ENCODE results near the gene LZTR1. TPM values are rescaled to one million over a fixed set of nuclear protein-coding genes. Genes with fewer than 3 reads are reported as not detected.

The LZTR1 gene
- polyA plus RNA-seq, 1 of the 3 experiments (the other 2 are of a cell fraction), result 37.7 TPM

DNA sequence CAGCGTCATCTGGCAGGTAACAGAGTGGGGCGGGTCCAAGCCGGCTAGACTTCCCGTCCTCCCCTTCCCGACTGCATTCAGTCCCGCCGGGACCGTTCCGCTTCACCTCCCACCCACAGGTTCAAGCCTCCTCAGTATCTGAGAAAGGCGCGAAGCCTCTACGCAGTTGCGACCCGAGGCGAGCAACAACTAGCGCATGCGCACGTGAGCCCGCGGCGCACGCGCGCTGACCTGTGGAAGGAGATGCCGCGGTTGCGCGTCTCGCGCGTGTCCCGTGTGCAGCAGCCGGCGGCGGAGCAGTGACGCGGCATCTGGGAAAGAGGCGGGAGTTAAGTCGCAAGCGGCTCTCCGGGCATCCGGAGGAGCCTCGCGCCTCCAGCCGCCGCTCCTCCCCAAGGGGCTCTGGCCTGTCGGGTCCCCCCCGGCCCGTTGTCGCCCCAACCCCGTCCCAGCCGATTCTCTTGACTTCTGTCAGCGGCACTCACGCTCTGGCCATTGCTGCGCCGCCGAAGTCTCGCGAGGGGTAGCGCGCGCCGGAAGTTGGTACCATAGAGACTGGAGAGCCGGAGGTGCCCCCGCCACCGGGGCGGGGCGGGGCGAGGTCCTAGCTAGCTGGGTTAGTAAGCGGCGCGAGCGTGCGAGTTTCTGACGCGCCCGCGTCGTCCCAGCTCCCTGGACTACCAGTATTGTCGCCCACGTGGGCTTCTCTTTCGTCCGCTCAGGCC, 19.7 kb downstream of the LZTR1 start, which contains the start of gene THAP7:
Gene THAP7, minus strand, starts transcription at position 518 of the 725 bp plus-strand sequence. Its CDS starts 207 bp downstream, at position 311.
- peaks cover 37% of the 10 kb centered on the region for H3K79me2 ChIP-seq (ENCODE audit: insufficient read depth)
- no peaks in the 10 kb centered on the region for H3K27me3 ChIP-seq (ENCODE audit: insufficient read depth)
- POLR2A ChIA-PET, result interaction anchor here (0.6 to 3.3 kb wide), 9 partner anchors 11 to 116 kb away, joined by 3 to 34 read pairs (median 5); partner anchors contain the start of genes CRKL, LRRC74B, LZTR1 and P2RX6
- peak within 1 kb of the TSS; percentile 82 to 96 for H3K4me3 ChIP-seq (ENCODE audit: low read depth in 2 of 2, low read length in 1 of 2)
- peak within 1 kb of the TSS; percentile 96 to 97 for H3K27ac ChIP-seq (ENCODE audit: low read depth in 2 of 2, low read length in 1 of 2)
- peaks cover 7 to 26% of the 10 kb centered on the region in 2 experiments for H3K36me3 ChIP-seq (replicated peaks in 1 of 2; ENCODE audit: control insufficient read depth in 1 of 2, insufficient read depth in 2 of 2, low read length in 1 of 2)
- no peaks in the 10 kb centered on the region for H3K9me3 ChIP-seq
- peak within 1 kb of the TSS; percentile 98 for H3K9ac ChIP-seq
- H4K20me1 ChIP-seq (ENCODE audit: insufficient read depth), result 0 out of 2 replicates have a peak, but pooled peaks cover 5% of the 10 kb centered on the region
- peak within 1 kb of the TSS; percentile 95 for H3K4me2 ChIP-seq
- peak within 1 kb of the TSS; percentile 60 for H2AFZ ChIP-seq (ENCODE audit: low read depth)
- 3% methylated on average over 25 of the region's 83 CpGs for WGBS (ENCODE audit: low lambda C conversion rate)
- peaks cover 12 to 37% of the 10 kb centered on the region in 2 experiments; a peak in 3 of 4 replicates for H3K4me1 ChIP-seq (ENCODE audit: control insufficient read depth in 1 of 2, insufficient read depth in 2 of 2, low read depth in 1 of 2, low read length in 1 of 2)
- peaks cover 16% of the 10 kb centered on the region for H3F3A ChIP-seq (replicated peaks; ENCODE audit: insufficient read depth)
- H3K9me2 ChIP-seq, result no peaks in the 10 kb centered on the region
- CTCF ChIA-PET, result interaction anchor here (1.2 to 2.6 kb wide), 6 partner anchors 11 to 117 kb away, joined by 3 to 13 read pairs (median 9); partner anchors contain the start of gene LRRC74B
- DNase-seq, result peak; percentile 96
- TF ChIP-seq RXRA (IDR thresholded peaks at IDR 0.05; ENCODE audit: borderline replicate concordance, low read depth), result no peak
- TF ChIP-seq, protein P1, sequence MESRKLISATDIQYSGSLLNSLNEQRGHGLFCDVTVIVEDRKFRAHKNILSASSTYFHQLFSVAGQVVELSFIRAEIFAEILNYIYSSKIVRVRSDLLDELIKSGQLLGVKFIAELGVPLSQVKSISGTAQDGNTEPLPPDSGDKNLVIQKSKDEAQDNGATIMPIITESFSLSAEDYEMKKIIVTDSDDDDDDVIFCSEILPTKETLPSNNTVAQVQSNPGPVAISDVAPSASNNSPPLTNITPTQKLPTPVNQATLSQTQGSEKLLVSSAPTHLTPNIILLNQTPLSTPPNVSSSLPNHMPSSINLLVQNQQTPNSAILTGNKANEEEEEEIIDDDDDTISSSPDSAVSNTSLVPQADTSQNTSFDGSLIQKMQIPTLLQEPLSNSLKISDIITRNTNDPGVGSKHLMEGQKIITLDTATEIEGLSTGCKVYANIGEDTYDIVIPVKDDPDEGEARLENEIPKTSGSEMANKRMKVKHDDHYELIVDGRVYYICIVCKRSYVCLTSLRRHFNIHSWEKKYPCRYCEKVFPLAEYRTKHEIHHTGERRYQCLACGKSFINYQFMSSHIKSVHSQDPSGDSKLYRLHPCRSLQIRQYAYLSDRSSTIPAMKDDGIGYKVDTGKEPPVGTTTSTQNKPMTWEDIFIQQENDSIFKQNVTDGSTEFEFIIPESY (IDR thresholded peaks at IDR 0.05; ENCODE audit: borderline replicate concordance, low read depth), result peak; percentile 98
- peak; percentile 92 for TF ChIP-seq MXI1 (IDR thresholded peaks at IDR 0.05; ENCODE audit: low read depth, low read length)
- 0 out of 2 replicates have a peak, but pooled peaks have one; percentile 32 for TF ChIP-seq SIN3A (IDR thresholded peaks at IDR 0.05; ENCODE audit: borderline replicate concordance, low read depth, low read length)
- TF ChIP-seq, protein P2, sequence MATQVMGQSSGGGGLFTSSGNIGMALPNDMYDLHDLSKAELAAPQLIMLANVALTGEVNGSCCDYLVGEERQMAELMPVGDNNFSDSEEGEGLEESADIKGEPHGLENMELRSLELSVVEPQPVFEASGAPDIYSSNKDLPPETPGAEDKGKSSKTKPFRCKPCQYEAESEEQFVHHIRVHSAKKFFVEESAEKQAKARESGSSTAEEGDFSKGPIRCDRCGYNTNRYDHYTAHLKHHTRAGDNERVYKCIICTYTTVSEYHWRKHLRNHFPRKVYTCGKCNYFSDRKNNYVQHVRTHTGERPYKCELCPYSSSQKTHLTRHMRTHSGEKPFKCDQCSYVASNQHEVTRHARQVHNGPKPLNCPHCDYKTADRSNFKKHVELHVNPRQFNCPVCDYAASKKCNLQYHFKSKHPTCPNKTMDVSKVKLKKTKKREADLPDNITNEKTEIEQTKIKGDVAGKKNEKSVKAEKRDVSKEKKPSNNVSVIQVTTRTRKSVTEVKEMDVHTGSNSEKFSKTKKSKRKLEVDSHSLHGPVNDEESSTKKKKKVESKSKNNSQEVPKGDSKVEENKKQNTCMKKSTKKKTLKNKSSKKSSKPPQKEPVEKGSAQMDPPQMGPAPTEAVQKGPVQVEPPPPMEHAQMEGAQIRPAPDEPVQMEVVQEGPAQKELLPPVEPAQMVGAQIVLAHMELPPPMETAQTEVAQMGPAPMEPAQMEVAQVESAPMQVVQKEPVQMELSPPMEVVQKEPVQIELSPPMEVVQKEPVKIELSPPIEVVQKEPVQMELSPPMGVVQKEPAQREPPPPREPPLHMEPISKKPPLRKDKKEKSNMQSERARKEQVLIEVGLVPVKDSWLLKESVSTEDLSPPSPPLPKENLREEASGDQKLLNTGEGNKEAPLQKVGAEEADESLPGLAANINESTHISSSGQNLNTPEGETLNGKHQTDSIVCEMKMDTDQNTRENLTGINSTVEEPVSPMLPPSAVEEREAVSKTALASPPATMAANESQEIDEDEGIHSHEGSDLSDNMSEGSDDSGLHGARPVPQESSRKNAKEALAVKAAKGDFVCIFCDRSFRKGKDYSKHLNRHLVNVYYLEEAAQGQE (IDR thresholded peaks at IDR 0.05; ENCODE audit: low read depth, low read length), result no peak
- no peak for TF ChIP-seq NFIC (IDR thresholded peaks at IDR 0.05; ENCODE audit: borderline replicate concordance)
- TF ChIP-seq EZH2phosphoT487 (IDR thresholded peaks at IDR 0.05; ENCODE audit: borderline replicate concordance, low read depth), result no peak
- TF ChIP-seq NRF1 (IDR thresholded peaks at IDR 0.05; ENCODE audit: low read depth, low read length), result peak; percentile 99
- TF ChIP-seq RAD21 (IDR thresholded peaks at IDR 0.05; ENCODE audit: low read length), result no peak
- no peak for TF ChIP-seq SMC3 (IDR thresholded peaks at IDR 0.05; ENCODE audit: low read depth, low read length)
- peak; percentile 84 for TF ChIP-seq YY1 (IDR thresholded peaks at IDR 0.05; ENCODE audit: low read depth)
- TF ChIP-seq TEAD4 (IDR thresholded peaks at IDR 0.05; ENCODE audit: borderline replicate concordance, insufficient read depth), result no peak
- peak; percentile 90 for TF ChIP-seq POLR2AphosphoS5 (IDR thresholded peaks at IDR 0.05; ENCODE audit: low read depth, low read length)
- TF ChIP-seq JUND (IDR thresholded peaks at IDR 0.05), result no peak
- TF ChIP-seq, protein P3, sequence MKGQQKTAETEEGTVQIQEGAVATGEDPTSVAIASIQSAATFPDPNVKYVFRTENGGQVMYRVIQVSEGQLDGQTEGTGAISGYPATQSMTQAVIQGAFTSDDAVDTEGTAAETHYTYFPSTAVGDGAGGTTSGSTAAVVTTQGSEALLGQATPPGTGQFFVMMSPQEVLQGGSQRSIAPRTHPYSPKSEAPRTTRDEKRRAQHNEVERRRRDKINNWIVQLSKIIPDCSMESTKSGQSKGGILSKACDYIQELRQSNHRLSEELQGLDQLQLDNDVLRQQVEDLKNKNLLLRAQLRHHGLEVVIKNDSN (IDR thresholded peaks at IDR 0.05; ENCODE audit: borderline replicate concordance, low read depth), result peak; percentile 53; the same call in 1 of the 2 replicates
- TF ChIP-seq CTCF (IDR thresholded peaks at IDR 0.05), result no peak
- TF ChIP-seq, protein P4, sequence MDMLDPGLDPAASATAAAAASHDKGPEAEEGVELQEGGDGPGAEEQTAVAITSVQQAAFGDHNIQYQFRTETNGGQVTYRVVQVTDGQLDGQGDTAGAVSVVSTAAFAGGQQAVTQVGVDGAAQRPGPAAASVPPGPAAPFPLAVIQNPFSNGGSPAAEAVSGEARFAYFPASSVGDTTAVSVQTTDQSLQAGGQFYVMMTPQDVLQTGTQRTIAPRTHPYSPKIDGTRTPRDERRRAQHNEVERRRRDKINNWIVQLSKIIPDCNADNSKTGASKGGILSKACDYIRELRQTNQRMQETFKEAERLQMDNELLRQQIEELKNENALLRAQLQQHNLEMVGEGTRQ (IDR thresholded peaks at IDR 0.05; ENCODE audit: borderline replicate concordance, low read depth, low read length), result no peak
- TF ChIP-seq, protein P5, sequence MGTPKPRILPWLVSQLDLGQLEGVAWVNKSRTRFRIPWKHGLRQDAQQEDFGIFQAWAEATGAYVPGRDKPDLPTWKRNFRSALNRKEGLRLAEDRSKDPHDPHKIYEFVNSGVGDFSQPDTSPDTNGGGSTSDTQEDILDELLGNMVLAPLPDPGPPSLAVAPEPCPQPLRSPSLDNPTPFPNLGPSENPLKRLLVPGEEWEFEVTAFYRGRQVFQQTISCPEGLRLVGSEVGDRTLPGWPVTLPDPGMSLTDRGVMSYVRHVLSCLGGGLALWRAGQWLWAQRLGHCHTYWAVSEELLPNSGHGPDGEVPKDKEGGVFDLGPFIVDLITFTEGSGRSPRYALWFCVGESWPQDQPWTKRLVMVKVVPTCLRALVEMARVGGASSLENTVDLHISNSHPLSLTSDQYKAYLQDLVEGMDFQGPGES (IDR thresholded peaks at IDR 0.05; ENCODE audit: low read depth, low read length), result no peak
- no peak for TF ChIP-seq RCOR1 (IDR thresholded peaks at IDR 0.05; ENCODE audit: low read length)
- TF ChIP-seq FOSL2 (IDR thresholded peaks at IDR 0.05; ENCODE audit: borderline replicate concordance, low read depth), result no peak
- no peak for TF ChIP-seq RFX5 (IDR thresholded peaks at IDR 0.05; ENCODE audit: low read length)
- TF ChIP-seq TCF12 (IDR thresholded peaks at IDR 0.05), result no peak

Measured in SK-N-SH (cell line).